HEK293 (cell line): ENCODE results near the gene LHFPL6.

Source experiments
- CTCF ChIA-PET: fragments of 350-600 bp; formaldehyde crosslinking; extraction: SDS; loops from one replicate; lab custom pipeline; 2021; ENCODE audit warnings: antibody characterized with exemption; lab: Yijun Ruan, JAX
- POLR2A ChIA-PET: fragments of 300-600 bp; formaldehyde crosslinking; extraction: SDS; loops from one replicate; lab custom pipeline; 2020; ENCODE audit warnings: antibody characterized with exemption, inconsistent platforms; lab: Yijun Ruan, JAX
- H3K27ac ChIP-seq: fragments of 200-500 bp; sonication (Bioruptor generic); 2 replicates; pipeline ENCODE4 v1.5.1; 2014; ENCODE audit warnings: low read depth, low read length, control low read depth, inconsistent platforms; ENCODE audit errors: extremely low read depth
- H3K36me3 ChIP-seq, 2 experiments: fragments of 200-500 bp in 1 of 2; sonication (Bioruptor generic) in 1 of 2; 1 replicate in 1 of 2; 2 replicates in 1 of 2; pipeline ENCODE4 v1.5.1; 2014 to 2017; ENCODE audit warnings: inconsistent platforms in 2 of 2, low read length in 2 of 2; ENCODE audit not compliant: control insufficient read depth in 2 of 2, insufficient read depth in 1 of 2
- H3K4me1 ChIP-seq: fragments of 200-500 bp; sonication (Bioruptor generic); 2 replicates; pipeline ENCODE4 v1.5.1; 2014; ENCODE audit warnings: mild to moderate bottlenecking, low read length, inconsistent platforms; ENCODE audit not compliant: control insufficient read depth, insufficient read depth
- H3K4me3 ChIP-seq: 2 replicates; pipeline ENCODE4 v1.5.1; 2011; ENCODE audit warnings: low read depth, mild to moderate bottlenecking, control low read depth, low read length, moderate library complexity
- H3K9me3 ChIP-seq: fragments of 200-500 bp; sonication (Bioruptor generic); 2 replicates; pipeline ENCODE4 v1.5.1; 2014; ENCODE audit warnings: low read depth, low read length, inconsistent platforms; ENCODE audit not compliant: control insufficient read depth, insufficient read depth
- FEZF1 ChIP-seq: fragments of 450-650 bp; formaldehyde crosslinking; IDR thresholded peaks from 2 replicates; pipeline ENCODE4 v1.5.1; 2016; ENCODE audit warnings: missing biosample characterization, missing genetic modification characterization
- GLIS1 ChIP-seq: fragments of 450-650 bp; formaldehyde crosslinking; IDR thresholded peaks from 2 replicates; pipeline ENCODE4 v1.5.1; 2016; ENCODE audit warnings: missing biosample characterization, missing genetic modification characterization
- OSR2 ChIP-seq: fragments of 450-650 bp; formaldehyde crosslinking; IDR thresholded peaks from 2 replicates; pipeline ENCODE4 v1.5.1; 2016; ENCODE audit warnings: missing biosample characterization, missing genetic modification characterization
- PRDM6 ChIP-seq: fragments of 450-650 bp; formaldehyde crosslinking; IDR thresholded peaks from 2 replicates; pipeline ENCODE4 v1.5.1; 2017; ENCODE audit warnings: missing biosample characterization, missing genetic modification characterization
- WT1 ChIP-seq: fragments of 450-650 bp; formaldehyde crosslinking; IDR thresholded peaks from 2 replicates; pipeline ENCODE4 v1.5.1; 2016; ENCODE audit warnings: missing biosample characterization, missing genetic modification characterization
- ZBTB17 ChIP-seq: fragments of 450-650 bp; formaldehyde crosslinking; IDR thresholded peaks from 2 replicates; pipeline ENCODE4 v1.5.1; 2016; ENCODE audit warnings: missing biosample characterization, missing genetic modification characterization
- ZNF10 ChIP-seq: fragments of 450-650 bp; formaldehyde crosslinking; IDR thresholded peaks from 2 replicates; pipeline ENCODE4 v1.5.1; 2017; ENCODE audit warnings: missing biosample characterization, missing genetic modification characterization
- ZNF114 ChIP-seq: fragments of 450-650 bp; formaldehyde crosslinking; IDR thresholded peaks from 2 replicates; pipeline ENCODE4 v1.5.0; 2017; ENCODE audit warnings: missing biosample characterization, missing genetic modification characterization
- ZNF146 ChIP-seq: fragments of 450-650 bp; formaldehyde crosslinking; IDR thresholded peaks from 2 replicates; pipeline ENCODE4 v1.5.1; 2016; ENCODE audit warnings: missing biosample characterization, missing genetic modification characterization
- ZNF175 ChIP-seq: fragments of 450-650 bp; formaldehyde crosslinking; IDR thresholded peaks from 2 replicates; pipeline ENCODE4 v1.5.1; 2016; ENCODE audit warnings: missing biosample characterization, missing genetic modification characterization
- ZNF501 ChIP-seq: fragments of 450-650 bp; formaldehyde crosslinking; IDR thresholded peaks from 2 replicates; pipeline ENCODE4 v1.5.1; 2016; ENCODE audit warnings: missing biosample characterization, missing genetic modification characterization
- ZNF555 ChIP-seq: fragments of 450-650 bp; formaldehyde crosslinking; conservative IDR thresholded peaks from 2 replicates; pipeline ENCODE4 v1.5.1; 2017; ENCODE audit warnings: missing biosample characterization, mild to moderate bottlenecking, missing genetic modification characterization, inconsistent platforms
- ZNF664 ChIP-seq: fragments of 450-650 bp; formaldehyde crosslinking; IDR thresholded peaks from 2 replicates; pipeline ENCODE4 v1.5.1; 2016; ENCODE audit warnings: missing biosample characterization, missing genetic modification characterization
- ZNF843 ChIP-seq: fragments of 450-650 bp; formaldehyde crosslinking; IDR thresholded peaks from 2 replicates; pipeline ENCODE4 v1.5.1; 2016; ENCODE audit warnings: missing biosample characterization, missing genetic modification characterization
- TF ChIP-seq, protein P1 (sequence below): fragments of 450-650 bp; IDR thresholded peaks from 2 replicates; pipeline ENCODE4 v1.5.1; 2018; ENCODE audit warnings: missing biosample characterization, mild to moderate bottlenecking, missing genetic modification characterization
- TF ChIP-seq, protein P2 (sequence below): fragments of 450-650 bp; formaldehyde crosslinking; IDR thresholded peaks from 2 replicates; pipeline ENCODE4 v1.5.1; 2016; ENCODE audit warnings: missing biosample characterization, missing genetic modification characterization, low read depth

LHFPL6 gene

GRCh38 chr13:39336207-39336606 lies 266.8 kb downstream of the LHFPL6 start:
- TF ChIP-seq ZNF555 (tag by site-specific recombination) (no peak), ZNF10 (tag by site-specific recombination) (peak; percentile 69; the same call in 1 of the 2 replicates), GLIS1 (tag by site-specific recombination) (no peak), ZBTB17 (peak; percentile 58), ZNF114 (no peak)
- no peak overlapping the region for H3K27ac ChIP-seq
- POLR2A ChIA-PET: interaction anchor here (0.5 kb wide), 1 partner anchor 9 kb away, joined by 5 read pairs; no protein-coding TSS in a partner anchor
- CTCF ChIA-PET: no interaction called here
- no peaks in the 10 kb centered on the region for H3K36me3 ChIP-seq
- H3K9me3 ChIP-seq: no peaks in the 10 kb centered on the region
- no peak overlapping the region for H3K4me3 ChIP-seq
- H3K4me1 ChIP-seq: peaks cover 13% of the 10 kb centered on the region

GRCh38 chr13:39335721-39336120 lies 267.3 kb downstream of the LHFPL6 start:
- no peak for TF ChIP-seq ZNF501 (tag by site-specific recombination)
- TF ChIP-seq WT1: 0 out of 2 replicates have a peak, but pooled peaks have one; percentile 31
- TF ChIP-seq, protein P1, sequence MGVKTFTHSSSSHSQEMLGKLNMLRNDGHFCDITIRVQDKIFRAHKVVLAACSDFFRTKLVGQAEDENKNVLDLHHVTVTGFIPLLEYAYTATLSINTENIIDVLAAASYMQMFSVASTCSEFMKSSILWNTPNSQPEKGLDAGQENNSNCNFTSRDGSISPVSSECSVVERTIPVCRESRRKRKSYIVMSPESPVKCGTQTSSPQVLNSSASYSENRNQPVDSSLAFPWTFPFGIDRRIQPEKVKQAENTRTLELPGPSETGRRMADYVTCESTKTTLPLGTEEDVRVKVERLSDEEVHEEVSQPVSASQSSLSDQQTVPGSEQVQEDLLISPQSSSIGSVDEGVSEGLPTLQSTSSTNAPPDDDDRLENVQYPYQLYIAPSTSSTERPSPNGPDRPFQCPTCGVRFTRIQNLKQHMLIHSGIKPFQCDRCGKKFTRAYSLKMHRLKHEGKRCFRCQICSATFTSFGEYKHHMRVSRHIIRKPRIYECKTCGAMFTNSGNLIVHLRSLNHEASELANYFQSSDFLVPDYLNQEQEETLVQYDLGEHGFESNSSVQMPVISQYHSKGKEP (tag by site-specific recombination): 0 out of 2 replicates have a peak, but pooled peaks have one; percentile 24
- peak; percentile 43 for TF ChIP-seq FEZF1 (tag by site-specific recombination)
- no peak for TF ChIP-seq ZNF664 (tag by site-specific recombination)
- TF ChIP-seq OSR2: peak; percentile 66
- TF ChIP-seq ZNF175: no peak
- TF ChIP-seq PRDM6 (tag by site-specific recombination): peak; percentile 73
- peak; percentile 31; the same call in 1 of the 2 replicates for TF ChIP-seq ZNF843 (tag by site-specific recombination)
- Histone ChIP-seq H3K27ac (no peak overlapping the region), H3K4me3 (no peak overlapping the region), H3K9me3 (no peaks in the 10 kb centered on the region), H3K4me1 (peaks cover 13% of the 10 kb centered on the region), H3K36me3 (no peaks in the 10 kb centered on the region)
- ChIA-PET POLR2A (interaction anchor here (0.5 kb wide), 1 partner anchor 10 kb away, joined by 5 read pairs; no protein-coding TSS in a partner anchor), CTCF (interaction anchor here (0.5 kb wide), 1 partner anchor 13 kb away, joined by 5 read pairs; no protein-coding TSS in a partner anchor)

DNA sequence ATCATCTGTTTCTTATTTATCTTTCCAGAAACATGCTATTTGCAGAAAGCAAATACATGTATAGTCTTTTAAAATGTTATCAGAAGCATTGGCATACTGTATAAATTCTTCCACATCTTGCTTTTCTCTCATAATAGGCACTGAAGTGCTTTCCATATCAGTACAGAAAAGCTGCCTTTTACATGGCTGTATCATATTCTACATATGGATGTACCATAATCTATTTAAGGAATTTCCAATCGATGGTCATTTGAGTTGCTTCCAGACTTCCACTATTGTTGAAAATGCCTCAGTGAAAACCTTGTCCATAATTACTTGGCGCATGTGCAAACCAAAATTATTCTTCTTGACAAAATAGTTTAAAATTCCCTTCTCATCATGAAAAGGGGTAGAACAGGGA lies 272.5 kb downstream of the LHFPL6 start:
- ChIA-PET CTCF (interaction anchor here (1.1 kb wide), 1 partner anchor 282 kb away, joined by 3 read pairs; no protein-coding TSS in a partner anchor), POLR2A (no interaction called here)
- Histone ChIP-seq H3K9me3 (no peaks in the 10 kb centered on the region), H3K27ac (no peak overlapping the region), H3K4me3 (no peak overlapping the region), H3K4me1 (peaks cover 20% of the 10 kb centered on the region), H3K36me3 (no peaks in the 10 kb centered on the region)
- peak; percentile 74 for TF ChIP-seq ZNF146 (tag by site-specific recombination)
- TF ChIP-seq, protein P2, sequence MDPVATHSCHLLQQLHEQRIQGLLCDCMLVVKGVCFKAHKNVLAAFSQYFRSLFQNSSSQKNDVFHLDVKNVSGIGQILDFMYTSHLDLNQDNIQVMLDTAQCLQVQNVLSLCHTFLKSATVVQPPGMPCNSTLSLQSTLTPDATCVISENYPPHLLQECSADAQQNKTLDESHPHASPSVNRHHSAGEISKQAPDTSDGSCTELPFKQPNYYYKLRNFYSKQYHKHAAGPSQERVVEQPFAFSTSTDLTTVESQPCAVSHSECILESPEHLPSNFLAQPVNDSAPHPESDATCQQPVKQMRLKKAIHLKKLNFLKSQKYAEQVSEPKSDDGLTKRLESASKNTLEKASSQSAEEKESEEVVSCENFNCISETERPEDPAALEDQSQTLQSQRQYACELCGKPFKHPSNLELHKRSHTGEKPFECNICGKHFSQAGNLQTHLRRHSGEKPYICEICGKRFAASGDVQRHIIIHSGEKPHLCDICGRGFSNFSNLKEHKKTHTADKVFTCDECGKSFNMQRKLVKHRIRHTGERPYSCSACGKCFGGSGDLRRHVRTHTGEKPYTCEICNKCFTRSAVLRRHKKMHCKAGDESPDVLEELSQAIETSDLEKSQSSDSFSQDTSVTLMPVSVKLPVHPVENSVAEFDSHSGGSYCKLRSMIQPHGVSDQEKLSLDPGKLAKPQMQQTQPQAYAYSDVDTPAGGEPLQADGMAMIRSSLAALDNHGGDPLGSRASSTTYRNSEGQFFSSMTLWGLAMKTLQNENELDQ (tag by site-specific recombination): no peak
